HS-5 (cell line): Measurements from ENCODE around the gene CFAP221.
"Not testable (repeated sequence)": the region's sequence is repeated elsewhere in the genome, so short reads cannot be mapped to it uniquely, and the experiment has no call there.

Experiments
- DNase-seq: peaks from one replicate; pipeline ENCODE4 v3.0.0-alpha.2; 2012; ENCODE audit warnings: low read depth

CFAP221 gene

GRCh38 chr2:119590873-119591272 is 46.6 kb downstream of the CFAP221 start:
- DNase-seq = no peak

GRCh38 chr2:119591523-119591922 is 47.3 kb downstream of the CFAP221 start:
- no peak for DNase-seq

GRCh38 chr2:119592436-119592835 is 48.2 kb downstream of the CFAP221 start:
- no peak for DNase-seq

GRCh38 chr2:119596638-119597037 is 52.4 kb downstream of the CFAP221 start:
- DNase-seq = no peak

GRCh38 chr2:119598596-119599263 is 54.5 kb downstream of the CFAP221 start:
- no peak for DNase-seq

- DNase-seq = no peak
Measured at GRCh38 chr2:119599384-119599783, 55.1 kb downstream of the CFAP221 start.

- DNase-seq = no peak
Measured at GRCh38 chr2:119605096-119605495, 60.8 kb downstream of the CFAP221 start.

- no peak for DNase-seq
Measured at GRCh38 chr2:119606674-119607073, 62.4 kb downstream of the CFAP221 start.

GRCh38 chr2:119608553-119608952 is 64.3 kb downstream of the CFAP221 start:
- no peak for DNase-seq

GRCh38 chr2:119609337-119609736 is 65.1 kb downstream of the CFAP221 start:
- DNase-seq = no peak

GRCh38 chr2:119614140-119614539 is 69.9 kb downstream of the CFAP221 start:
- not testable (repeated sequence) for DNase-seq

GRCh38 chr2:119616421-119616820 is 72.2 kb downstream of the CFAP221 start:
- no peak for DNase-seq

- DNase-seq = no peak
Measured at GRCh38 chr2:119617455-119617854, 73.2 kb downstream of the CFAP221 start.

GRCh38 chr2:119618725-119619124 is 74.5 kb downstream of the CFAP221 start:
- not testable (repeated sequence) for DNase-seq

- DNase-seq = no peak
Measured at GRCh38 chr2:119625226-119625625, 81.0 kb downstream of the CFAP221 start.

- DNase-seq = no peak
Measured at GRCh38 chr2:119629323-119629825, 85.1 kb downstream of the CFAP221 start.

- DNase-seq = no peak
Measured at GRCh38 chr2:119630121-119630520, 85.9 kb downstream of the CFAP221 start.

GRCh38 chr2:119637371-119637770 is 93.1 kb downstream of the CFAP221 start:
- no peak for DNase-seq

- DNase-seq = no peak
Measured at GRCh38 chr2:119638246-119638645, 94.0 kb downstream of the CFAP221 start.

GRCh38 chr2:119638685-119639554 is 94.7 kb downstream of the CFAP221 start:
- DNase-seq = no peak

- DNase-seq = peak; percentile 46
Measured at GRCh38 chr2:119641562-119642258, 97.5 kb downstream of the CFAP221 start.

- DNase-seq = no peak
Measured at GRCh38 chr2:119644186-119644585, 99.9 kb downstream of the CFAP221 start.
